ENCODE measurements around the gene PLAAT4.

DNA sequence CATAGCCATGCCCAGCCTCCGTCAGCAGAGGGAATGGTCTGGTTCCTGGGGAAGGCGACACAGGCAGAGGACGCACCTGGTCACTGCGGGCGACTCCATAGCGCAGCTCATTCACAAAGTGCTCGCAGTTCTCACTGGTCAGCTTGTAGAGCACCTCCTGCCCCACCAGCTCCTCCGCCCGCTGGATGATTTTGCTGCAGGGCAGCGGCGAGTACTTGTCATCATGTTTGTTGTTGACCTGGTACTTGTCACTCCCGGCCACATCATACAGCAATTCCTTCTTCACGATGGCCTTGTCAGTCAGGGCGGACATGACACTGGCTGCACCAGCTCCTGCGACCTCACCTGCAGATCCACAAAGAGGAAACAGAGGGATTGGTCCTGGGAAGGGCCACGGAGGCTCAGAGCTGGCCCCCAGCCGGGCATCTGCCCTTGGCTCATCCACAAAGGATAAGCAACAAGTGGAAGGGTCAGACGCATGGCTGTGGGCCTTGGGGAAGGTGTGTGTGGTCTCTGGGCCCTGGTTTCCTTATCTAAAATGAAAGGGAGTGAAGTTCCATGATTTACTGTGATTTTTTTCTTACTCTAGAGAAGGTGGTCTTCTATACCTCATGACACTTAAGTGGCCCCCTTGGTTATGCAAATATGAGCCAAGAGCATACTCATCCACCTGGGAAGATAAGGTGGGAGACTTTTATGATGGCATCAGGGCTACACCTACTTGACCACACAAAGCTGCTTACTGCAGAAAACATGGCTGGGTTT is 53.6 kb downstream of the PLAAT4 start:
- TF ChIP-seq, protein P1, sequence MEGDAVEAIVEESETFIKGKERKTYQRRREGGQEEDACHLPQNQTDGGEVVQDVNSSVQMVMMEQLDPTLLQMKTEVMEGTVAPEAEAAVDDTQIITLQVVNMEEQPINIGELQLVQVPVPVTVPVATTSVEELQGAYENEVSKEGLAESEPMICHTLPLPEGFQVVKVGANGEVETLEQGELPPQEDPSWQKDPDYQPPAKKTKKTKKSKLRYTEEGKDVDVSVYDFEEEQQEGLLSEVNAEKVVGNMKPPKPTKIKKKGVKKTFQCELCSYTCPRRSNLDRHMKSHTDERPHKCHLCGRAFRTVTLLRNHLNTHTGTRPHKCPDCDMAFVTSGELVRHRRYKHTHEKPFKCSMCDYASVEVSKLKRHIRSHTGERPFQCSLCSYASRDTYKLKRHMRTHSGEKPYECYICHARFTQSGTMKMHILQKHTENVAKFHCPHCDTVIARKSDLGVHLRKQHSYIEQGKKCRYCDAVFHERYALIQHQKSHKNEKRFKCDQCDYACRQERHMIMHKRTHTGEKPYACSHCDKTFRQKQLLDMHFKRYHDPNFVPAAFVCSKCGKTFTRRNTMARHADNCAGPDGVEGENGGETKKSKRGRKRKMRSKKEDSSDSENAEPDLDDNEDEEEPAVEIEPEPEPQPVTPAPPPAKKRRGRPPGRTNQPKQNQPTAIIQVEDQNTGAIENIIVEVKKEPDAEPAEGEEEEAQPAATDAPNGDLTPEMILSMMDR (conservative IDR thresholded peaks at IDR 0.05; ENCODE audit: low read depth in 2 of 2): no peak
- no peak for TF ChIP-seq POLR2AphosphoS5 (IDR thresholded peaks at IDR 0.05; ENCODE audit: low read depth)
- TF ChIP-seq EZH2phosphoT487 (IDR thresholded peaks at IDR 0.05; ENCODE audit: unreplicated experiment): no peak
- TF ChIP-seq, protein P2, sequence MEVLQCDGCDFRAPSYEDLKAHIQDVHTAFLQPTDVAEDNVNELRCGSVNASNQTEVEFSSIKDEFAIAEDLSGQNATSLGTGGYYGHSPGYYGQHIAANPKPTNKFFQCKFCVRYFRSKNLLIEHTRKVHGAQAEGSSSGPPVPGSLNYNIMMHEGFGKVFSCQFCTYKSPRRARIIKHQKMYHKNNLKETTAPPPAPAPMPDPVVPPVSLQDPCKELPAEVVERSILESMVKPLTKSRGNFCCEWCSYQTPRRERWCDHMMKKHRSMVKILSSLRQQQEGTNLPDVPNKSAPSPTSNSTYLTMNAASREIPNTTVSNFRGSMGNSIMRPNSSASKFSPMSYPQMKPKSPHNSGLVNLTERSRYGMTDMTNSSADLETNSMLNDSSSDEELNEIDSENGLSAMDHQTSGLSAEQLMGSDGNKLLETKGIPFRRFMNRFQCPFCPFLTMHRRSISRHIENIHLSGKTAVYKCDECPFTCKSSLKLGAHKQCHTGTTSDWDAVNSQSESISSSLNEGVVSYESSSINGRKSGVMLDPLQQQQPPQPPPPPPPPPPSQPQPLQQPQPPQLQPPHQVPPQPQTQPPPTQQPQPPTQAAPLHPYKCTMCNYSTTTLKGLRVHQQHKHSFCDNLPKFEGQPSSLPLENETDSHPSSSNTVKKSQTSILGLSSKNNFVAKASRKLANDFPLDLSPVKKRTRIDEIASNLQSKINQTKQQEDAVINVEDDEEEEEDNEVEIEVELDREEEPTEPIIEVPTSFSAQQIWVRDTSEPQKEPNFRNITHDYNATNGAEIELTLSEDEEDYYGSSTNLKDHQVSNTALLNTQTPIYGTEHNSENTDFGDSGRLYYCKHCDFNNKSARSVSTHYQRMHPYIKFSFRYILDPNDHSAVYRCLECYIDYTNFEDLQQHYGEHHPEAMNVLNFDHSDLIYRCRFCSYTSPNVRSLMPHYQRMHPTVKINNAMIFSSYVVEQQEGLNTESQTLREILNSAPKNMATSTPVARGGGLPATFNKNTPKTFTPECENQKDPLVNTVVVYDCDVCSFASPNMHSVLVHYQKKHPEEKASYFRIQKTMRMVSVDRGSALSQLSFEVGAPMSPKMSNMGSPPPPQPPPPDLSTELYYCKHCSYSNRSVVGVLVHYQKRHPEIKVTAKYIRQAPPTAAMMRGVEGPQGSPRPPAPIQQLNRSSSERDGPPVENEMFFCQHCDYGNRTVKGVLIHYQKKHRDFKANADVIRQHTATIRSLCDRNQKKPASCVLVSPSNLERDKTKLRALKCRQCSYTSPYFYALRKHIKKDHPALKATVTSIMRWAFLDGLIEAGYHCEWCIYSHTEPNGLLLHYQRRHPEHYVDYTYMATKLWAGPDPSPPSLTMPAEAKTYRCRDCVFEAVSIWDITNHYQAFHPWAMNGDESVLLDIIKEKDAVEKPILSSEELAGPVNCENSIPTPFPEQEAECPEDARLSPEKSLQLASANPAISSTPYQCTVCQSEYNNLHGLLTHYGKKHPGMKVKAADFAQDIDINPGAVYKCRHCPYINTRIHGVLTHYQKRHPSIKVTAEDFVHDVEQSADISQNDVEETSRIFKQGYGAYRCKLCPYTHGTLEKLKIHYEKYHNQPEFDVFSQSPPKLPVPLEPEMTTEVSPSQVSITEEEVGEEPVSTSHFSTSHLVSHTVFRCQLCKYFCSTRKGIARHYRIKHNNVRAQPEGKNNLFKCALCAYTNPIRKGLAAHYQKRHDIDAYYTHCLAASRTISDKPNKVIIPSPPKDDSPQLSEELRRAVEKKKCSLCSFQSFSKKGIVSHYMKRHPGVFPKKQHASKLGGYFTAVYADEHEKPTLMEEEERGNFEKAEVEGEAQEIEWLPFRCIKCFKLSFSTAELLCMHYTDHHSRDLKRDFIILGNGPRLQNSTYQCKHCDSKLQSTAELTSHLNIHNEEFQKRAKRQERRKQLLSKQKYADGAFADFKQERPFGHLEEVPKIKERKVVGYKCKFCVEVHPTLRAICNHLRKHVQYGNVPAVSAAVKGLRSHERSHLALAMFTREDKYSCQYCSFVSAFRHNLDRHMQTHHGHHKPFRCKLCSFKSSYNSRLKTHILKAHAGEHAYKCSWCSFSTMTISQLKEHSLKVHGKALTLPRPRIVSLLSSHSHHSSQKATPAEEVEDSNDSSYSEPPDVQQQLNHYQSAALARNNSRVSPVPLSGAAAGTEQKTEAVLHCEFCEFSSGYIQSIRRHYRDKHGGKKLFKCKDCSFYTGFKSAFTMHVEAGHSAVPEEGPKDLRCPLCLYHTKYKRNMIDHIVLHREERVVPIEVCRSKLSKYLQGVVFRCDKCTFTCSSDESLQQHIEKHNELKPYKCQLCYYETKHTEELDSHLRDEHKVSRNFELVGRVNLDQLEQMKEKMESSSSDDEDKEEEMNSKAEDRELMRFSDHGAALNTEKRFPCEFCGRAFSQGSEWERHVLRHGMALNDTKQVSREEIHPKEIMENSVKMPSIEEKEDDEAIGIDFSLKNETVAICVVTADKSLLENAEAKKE (CRISPR knock-in tag; IDR thresholded peaks at IDR 0.05): no peak
- TF ChIP-seq EZH2 (IDR thresholded peaks at IDR 0.05; ENCODE audit: low read depth, unreplicated experiment): no peak
- no peak for TF ChIP-seq CREB1 (CRISPR knock-in tag; IDR thresholded peaks at IDR 0.05; ENCODE audit: low read depth)
- TF ChIP-seq STAT1 (IDR thresholded peaks at IDR 0.05; ENCODE audit: unreplicated experiment): no peak
- TF ChIP-seq, protein P3, sequence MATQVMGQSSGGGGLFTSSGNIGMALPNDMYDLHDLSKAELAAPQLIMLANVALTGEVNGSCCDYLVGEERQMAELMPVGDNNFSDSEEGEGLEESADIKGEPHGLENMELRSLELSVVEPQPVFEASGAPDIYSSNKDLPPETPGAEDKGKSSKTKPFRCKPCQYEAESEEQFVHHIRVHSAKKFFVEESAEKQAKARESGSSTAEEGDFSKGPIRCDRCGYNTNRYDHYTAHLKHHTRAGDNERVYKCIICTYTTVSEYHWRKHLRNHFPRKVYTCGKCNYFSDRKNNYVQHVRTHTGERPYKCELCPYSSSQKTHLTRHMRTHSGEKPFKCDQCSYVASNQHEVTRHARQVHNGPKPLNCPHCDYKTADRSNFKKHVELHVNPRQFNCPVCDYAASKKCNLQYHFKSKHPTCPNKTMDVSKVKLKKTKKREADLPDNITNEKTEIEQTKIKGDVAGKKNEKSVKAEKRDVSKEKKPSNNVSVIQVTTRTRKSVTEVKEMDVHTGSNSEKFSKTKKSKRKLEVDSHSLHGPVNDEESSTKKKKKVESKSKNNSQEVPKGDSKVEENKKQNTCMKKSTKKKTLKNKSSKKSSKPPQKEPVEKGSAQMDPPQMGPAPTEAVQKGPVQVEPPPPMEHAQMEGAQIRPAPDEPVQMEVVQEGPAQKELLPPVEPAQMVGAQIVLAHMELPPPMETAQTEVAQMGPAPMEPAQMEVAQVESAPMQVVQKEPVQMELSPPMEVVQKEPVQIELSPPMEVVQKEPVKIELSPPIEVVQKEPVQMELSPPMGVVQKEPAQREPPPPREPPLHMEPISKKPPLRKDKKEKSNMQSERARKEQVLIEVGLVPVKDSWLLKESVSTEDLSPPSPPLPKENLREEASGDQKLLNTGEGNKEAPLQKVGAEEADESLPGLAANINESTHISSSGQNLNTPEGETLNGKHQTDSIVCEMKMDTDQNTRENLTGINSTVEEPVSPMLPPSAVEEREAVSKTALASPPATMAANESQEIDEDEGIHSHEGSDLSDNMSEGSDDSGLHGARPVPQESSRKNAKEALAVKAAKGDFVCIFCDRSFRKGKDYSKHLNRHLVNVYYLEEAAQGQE (IDR thresholded peaks at IDR 0.05; ENCODE audit: unreplicated experiment): no peak
- TF ChIP-seq JUNB (IDR thresholded peaks at IDR 0.05; ENCODE audit: unreplicated experiment): no peak
- TF ChIP-seq NANOG (IDR thresholded peaks at IDR 0.05; ENCODE audit: borderline replicate concordance): no peak
- TF ChIP-seq ZNF331 (CRISPR knock-in tag; IDR thresholded peaks at IDR 0.05; ENCODE audit: low read depth): no peak
- TF ChIP-seq, protein P4, sequence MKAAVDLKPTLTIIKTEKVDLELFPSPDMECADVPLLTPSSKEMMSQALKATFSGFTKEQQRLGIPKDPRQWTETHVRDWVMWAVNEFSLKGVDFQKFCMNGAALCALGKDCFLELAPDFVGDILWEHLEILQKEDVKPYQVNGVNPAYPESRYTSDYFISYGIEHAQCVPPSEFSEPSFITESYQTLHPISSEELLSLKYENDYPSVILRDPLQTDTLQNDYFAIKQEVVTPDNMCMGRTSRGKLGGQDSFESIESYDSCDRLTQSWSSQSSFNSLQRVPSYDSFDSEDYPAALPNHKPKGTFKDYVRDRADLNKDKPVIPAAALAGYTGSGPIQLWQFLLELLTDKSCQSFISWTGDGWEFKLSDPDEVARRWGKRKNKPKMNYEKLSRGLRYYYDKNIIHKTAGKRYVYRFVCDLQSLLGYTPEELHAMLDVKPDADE (IDR thresholded peaks at IDR 0.05): no peak
